H1 (cell line): ENCODE data around the gene PABPC1L2A.
"Not testable (repeated sequence)": the region's sequence is repeated elsewhere in the genome, so short reads cannot be mapped to it uniquely, and the experiment has no call there.

Experiments
- CEBPB ChIP-seq: IDR thresholded peaks from 2 replicates; pipeline ENCODE4 v1.6.1; 2012; ENCODE audit warnings: low read depth, low read length
- CHD1 ChIP-seq: IDR thresholded peaks from 2 replicates; pipeline ENCODE4 v1.6.1; 2012; ENCODE audit warnings: low read depth, low read length, improper control_type of control experiment
- CHD7 ChIP-seq: fragments of 300-600 bp; sonication (generic); IDR thresholded peaks from 2 replicates; pipeline ENCODE4 v1.7.1; 2012; ENCODE audit warnings: low read length, moderate library complexity, mild to moderate bottlenecking, inconsistent platforms; ENCODE audit not compliant: insufficient replicate concordance
- CREB1 ChIP-seq: IDR thresholded peaks from 2 replicates; pipeline ENCODE4 v1.6.1; 2012; ENCODE audit warnings: inconsistent platforms
- CTCF ChIP-seq, 3 experiments: IDR thresholded peaks; 1 replicate in 2 of 3; 2 replicates in 1 of 3; pipeline versions ENCODE4 v1.5.1 to v1.6.1; 2011; ENCODE audit warnings: low read length in 3 of 3, mild to moderate bottlenecking in 3 of 3, inconsistent platforms in 2 of 3, low read depth in 1 of 3, moderate library complexity in 1 of 3; ENCODE audit not compliant: insufficient read depth in 1 of 3; ENCODE audit errors: control extremely low read depth in 1 of 3
- EP300 ChIP-seq, 2 experiments: IDR thresholded peaks; 1 replicate in 1 of 2; 2 replicates in 1 of 2; pipeline ENCODE4 v1.6.1; 2011 to 2012; ENCODE audit warnings: low read depth in 2 of 2, low read length in 2 of 2, mild to moderate bottlenecking in 2 of 2, borderline replicate concordance in 1 of 2, inconsistent platforms in 1 of 2, moderate library complexity in 1 of 2
- GABPA ChIP-seq: IDR thresholded peaks from 2 replicates; pipeline ENCODE4 v1.6.1; 2011; ENCODE audit warnings: mild to moderate bottlenecking, low read length, moderate library complexity, borderline replicate concordance; ENCODE audit not compliant: insufficient read depth
- JUND ChIP-seq: IDR thresholded peaks from 2 replicates; pipeline ENCODE4 v1.6.1; 2011; ENCODE audit warnings: mild to moderate bottlenecking, improper control_type of control experiment, low read length
- MAFK ChIP-seq: IDR thresholded peaks from 2 replicates; pipeline ENCODE4 v1.6.1; 2012; ENCODE audit warnings: low read depth, mild to moderate bottlenecking, improper control_type of control experiment, low read length
- POLR2A ChIP-seq, 2 experiments: IDR thresholded peaks; 1 replicate in 1 of 2; 2 replicates in 1 of 2; pipeline ENCODE4 v1.6.1; 2011; ENCODE audit warnings: low read depth in 2 of 2, low read length in 2 of 2, mild to moderate bottlenecking in 2 of 2; ENCODE audit errors: control extremely low read depth in 1 of 2
- RBBP5 ChIP-seq: IDR thresholded peaks from 2 replicates; pipeline ENCODE4 v1.7.1; 2012; ENCODE audit warnings: low read depth, mild to moderate bottlenecking, inconsistent platforms, low read length, moderate library complexity, borderline replicate concordance
- ZNF274 ChIP-seq: IDR thresholded peaks from 2 replicates; pipeline ENCODE4 v1.7.0; 2012; ENCODE audit warnings: low read length, borderline replicate concordance; ENCODE audit errors: extremely low read depth

- not testable (repeated sequence) for TF ChIP-seq ZNF274; CREB1; GABPA; CTCF (IDR thresholded peaks at IDR 0.05; ENCODE audit: control extremely low read depth in 1 of 3, insufficient read depth in 1 of 3, low read depth in 1 of 3, low read length in 3 of 3); CEBPB; JUND; POLR2A (IDR thresholded peaks at IDR 0.05; ENCODE audit: control extremely low read depth in 1 of 2, low read depth in 2 of 2, low read length in 2 of 2); CHD1; EP300 (IDR thresholded peaks at IDR 0.05; ENCODE audit: borderline replicate concordance in 1 of 2, low read depth in 2 of 2, low read length in 2 of 2); CHD7; MAFK; RBBP5
Observed at GRCh38 chrX:73079884-73080283, 572 bp upstream of the PABPC1L2A start.
